ENCODE data around the gene SNX17. TPM values are rescaled to one million over a fixed set of nuclear protein-coding genes. Genes with fewer than 3 reads are reported as not detected.

Gene SNX17
- total and polyA plus RNA-seq, 2 of the 13 experiments (the other 11 are each of a cell fraction or from before 2014, with no cell fraction given) = 75.0 to 109 TPM

- TF ChIP-seq AFF4 (CRISPR knock-in tag; IDR thresholded peaks at IDR 0.05) = peak; percentile 35; the same call in 1 of the 2 replicates
- TF ChIP-seq DZIP1 (CRISPR knock-in tag; IDR thresholded peaks at IDR 0.05) = no peak
- peak; percentile 62 for TF ChIP-seq ZNF629 (CRISPR knock-in tag; conservative IDR thresholded peaks at IDR 0.05)
- TF ChIP-seq ZNF570 (CRISPR knock-in tag; IDR thresholded peaks at IDR 0.05; ENCODE audit: borderline replicate concordance) = no peak; the same call in 1 of the 2 replicates
- TF ChIP-seq PREB (CRISPR knock-in tag; IDR thresholded peaks at IDR 0.05) = peak; percentile 81
- peak; percentile 88 for TF ChIP-seq ZNF777 (CRISPR knock-in tag; IDR thresholded peaks at IDR 0.05)
- TF ChIP-seq HDAC6 (IDR thresholded peaks at IDR 0.05; ENCODE audit: low read depth, low read length) = no peak
- TF ChIP-seq TSC22D2 (CRISPR knock-in tag; IDR thresholded peaks at IDR 0.05; ENCODE audit: borderline replicate concordance) = peak; percentile 64
- TF ChIP-seq TCF7L2 (IDR thresholded peaks at IDR 0.05; ENCODE audit: low read depth, low read length) = peak; percentile 92
- TF ChIP-seq ZNF33A (CRISPR knock-in tag; IDR thresholded peaks at IDR 0.05; ENCODE audit: borderline replicate concordance) = 0 out of 2 replicates have a peak, but pooled peaks have one; percentile 14
- peak; percentile 94 for TF ChIP-seq MED1 (CRISPR knock-in tag; IDR thresholded peaks at IDR 0.05)
- no peak for TF ChIP-seq ZNF3 (CRISPR knock-in tag; IDR thresholded peaks at IDR 0.05)
- TF ChIP-seq CCAR2 (optimal IDR thresholded peaks at IDR 0.05; ENCODE audit: low read depth, low read length) = peak; percentile 38
- TF ChIP-seq FOXO1 (CRISPR knock-in tag; IDR thresholded peaks at IDR 0.05) = peak; percentile 64
- TF ChIP-seq ZBTB39 (CRISPR knock-in tag; IDR thresholded peaks at IDR 0.05) = peak; percentile 91
- peak; percentile 57 for TF ChIP-seq ZNF329 (CRISPR knock-in tag; IDR thresholded peaks at IDR 0.05; ENCODE audit: low read depth)
- TF ChIP-seq HBP1 (CRISPR knock-in tag; IDR thresholded peaks at IDR 0.05; ENCODE audit: low read depth) = peak; percentile 87
- peak; percentile 96; the same call in 1 of the 2 replicates for TF ChIP-seq ZNF572 (CRISPR knock-in tag; IDR thresholded peaks at IDR 0.05)
Observed at GRCh38 chr2:27370026-27370815, at the start of gene SNX17, which contains the start of gene EIF2B4 (continued).

Measured in HepG2 (cell line).